ENCODE measurements around the gene NUP205. TPM values are rescaled to one million over a fixed set of nuclear protein-coding genes. Genes with fewer than 3 reads are reported as not detected.

NUP205 gene
- polyA plus RNA-seq, 1 donor from 2014 or later = 32.3 TPM

DNA sequence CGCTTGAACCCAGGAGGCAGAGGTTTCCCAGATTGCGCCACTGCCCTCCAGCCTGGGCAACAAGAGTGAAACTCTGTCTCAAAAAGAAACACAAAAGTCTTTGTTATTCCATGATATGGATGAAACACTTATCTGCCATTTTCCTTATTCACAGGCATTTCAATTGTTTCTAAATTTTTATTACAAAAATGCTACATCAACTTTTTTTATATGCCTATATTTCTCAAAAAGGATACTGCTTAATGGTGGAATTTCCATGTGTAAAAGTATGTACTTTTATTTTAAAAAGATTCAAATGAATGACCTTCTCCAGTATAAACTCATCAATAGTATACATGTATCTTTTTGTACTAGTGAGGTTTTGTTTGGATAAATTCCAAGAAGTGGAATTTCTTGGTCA, 62.7 kb downstream of the NUP205 start:
- Histone ChIP-seq H2AFZ (ENCODE audit: low read depth, low read length) (no peak overlapping the region), H4K20me1 (ENCODE audit: insufficient read depth) (no peaks in the 10 kb centered on the region), H3K27me3 (ENCODE audit: insufficient read depth, low read depth, low read length) (no peaks in the 10 kb centered on the region)

DNA sequence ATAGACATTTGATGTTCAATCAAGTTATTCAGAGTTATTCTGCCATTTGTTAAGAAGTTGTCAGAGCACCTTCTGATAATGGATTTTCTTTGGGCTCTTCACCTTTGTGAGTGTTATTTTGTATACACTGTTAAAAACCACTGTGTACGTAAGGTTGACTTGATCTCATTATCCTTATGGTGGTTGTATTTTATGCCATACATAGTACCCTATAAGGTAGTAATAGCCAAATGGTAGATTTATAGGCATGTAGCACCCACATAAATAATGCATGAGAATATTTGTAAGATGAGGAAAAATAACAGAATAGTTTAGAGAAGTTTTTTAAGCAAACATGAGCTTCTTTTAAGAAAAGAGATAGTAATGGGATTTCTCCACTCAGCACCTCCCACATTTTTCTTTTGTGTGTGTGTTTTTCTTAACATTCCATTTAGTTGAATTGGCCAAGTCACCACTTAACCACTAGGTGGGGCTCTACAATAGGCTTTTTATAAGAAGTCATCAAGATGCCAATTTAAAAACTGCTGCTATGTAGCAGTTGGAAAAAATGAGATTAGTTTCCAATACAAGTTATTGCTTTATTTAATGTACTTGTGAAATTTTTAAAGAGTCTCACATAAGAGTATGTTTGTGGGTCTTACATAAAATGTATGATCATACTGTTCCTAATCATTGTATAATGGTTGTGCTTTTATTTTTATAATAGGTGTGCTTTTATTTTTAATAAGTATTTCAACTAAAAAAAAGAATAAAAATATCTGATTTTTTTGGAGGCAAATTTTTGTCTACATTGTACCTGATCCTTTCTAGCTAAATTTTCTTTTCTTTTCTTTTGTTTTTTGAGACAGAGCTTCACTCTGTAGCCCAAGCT, 63.5 kb downstream of the NUP205 start:
- Histone ChIP-seq H3K9me3 (ENCODE audit: low read length) (no peaks in the 10 kb centered on the region), H3K36me3 (ENCODE audit: insufficient read depth, low read length) (no peaks in the 10 kb centered on the region), H3K27ac (ENCODE audit: low read length) (no peak overlapping the region), H3F3A (ENCODE audit: insufficient read depth, low read length, poor library complexity, severe bottlenecking) (no peaks in the 10 kb centered on the region), H3K79me2 (replicated peaks; ENCODE audit: insufficient read depth, low read length) (no peaks in the 10 kb centered on the region), H3K4me2 (ENCODE audit: low read length) (no peak overlapping the region), H4K20me1 (ENCODE audit: insufficient read depth) (no peaks in the 10 kb centered on the region), H3K4me3 (ENCODE audit: low read length) (no peak overlapping the region), H3K27me3 (ENCODE audit: insufficient read depth, low read depth, low read length) (no peaks in the 10 kb centered on the region), H3K9me2 (ENCODE audit: insufficient read depth, low read length) (no peaks in the 10 kb centered on the region), H2AFZ (ENCODE audit: low read depth, low read length) (no peak overlapping the region), H3K9ac (ENCODE audit: low read length) (no peak overlapping the region)
- TF ChIP-seq, protein P1, sequence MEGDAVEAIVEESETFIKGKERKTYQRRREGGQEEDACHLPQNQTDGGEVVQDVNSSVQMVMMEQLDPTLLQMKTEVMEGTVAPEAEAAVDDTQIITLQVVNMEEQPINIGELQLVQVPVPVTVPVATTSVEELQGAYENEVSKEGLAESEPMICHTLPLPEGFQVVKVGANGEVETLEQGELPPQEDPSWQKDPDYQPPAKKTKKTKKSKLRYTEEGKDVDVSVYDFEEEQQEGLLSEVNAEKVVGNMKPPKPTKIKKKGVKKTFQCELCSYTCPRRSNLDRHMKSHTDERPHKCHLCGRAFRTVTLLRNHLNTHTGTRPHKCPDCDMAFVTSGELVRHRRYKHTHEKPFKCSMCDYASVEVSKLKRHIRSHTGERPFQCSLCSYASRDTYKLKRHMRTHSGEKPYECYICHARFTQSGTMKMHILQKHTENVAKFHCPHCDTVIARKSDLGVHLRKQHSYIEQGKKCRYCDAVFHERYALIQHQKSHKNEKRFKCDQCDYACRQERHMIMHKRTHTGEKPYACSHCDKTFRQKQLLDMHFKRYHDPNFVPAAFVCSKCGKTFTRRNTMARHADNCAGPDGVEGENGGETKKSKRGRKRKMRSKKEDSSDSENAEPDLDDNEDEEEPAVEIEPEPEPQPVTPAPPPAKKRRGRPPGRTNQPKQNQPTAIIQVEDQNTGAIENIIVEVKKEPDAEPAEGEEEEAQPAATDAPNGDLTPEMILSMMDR (IDR thresholded peaks at IDR 0.05; ENCODE audit: poor library complexity, severe bottlenecking) = peak; percentile 84
- TF ChIP-seq, protein P2, sequence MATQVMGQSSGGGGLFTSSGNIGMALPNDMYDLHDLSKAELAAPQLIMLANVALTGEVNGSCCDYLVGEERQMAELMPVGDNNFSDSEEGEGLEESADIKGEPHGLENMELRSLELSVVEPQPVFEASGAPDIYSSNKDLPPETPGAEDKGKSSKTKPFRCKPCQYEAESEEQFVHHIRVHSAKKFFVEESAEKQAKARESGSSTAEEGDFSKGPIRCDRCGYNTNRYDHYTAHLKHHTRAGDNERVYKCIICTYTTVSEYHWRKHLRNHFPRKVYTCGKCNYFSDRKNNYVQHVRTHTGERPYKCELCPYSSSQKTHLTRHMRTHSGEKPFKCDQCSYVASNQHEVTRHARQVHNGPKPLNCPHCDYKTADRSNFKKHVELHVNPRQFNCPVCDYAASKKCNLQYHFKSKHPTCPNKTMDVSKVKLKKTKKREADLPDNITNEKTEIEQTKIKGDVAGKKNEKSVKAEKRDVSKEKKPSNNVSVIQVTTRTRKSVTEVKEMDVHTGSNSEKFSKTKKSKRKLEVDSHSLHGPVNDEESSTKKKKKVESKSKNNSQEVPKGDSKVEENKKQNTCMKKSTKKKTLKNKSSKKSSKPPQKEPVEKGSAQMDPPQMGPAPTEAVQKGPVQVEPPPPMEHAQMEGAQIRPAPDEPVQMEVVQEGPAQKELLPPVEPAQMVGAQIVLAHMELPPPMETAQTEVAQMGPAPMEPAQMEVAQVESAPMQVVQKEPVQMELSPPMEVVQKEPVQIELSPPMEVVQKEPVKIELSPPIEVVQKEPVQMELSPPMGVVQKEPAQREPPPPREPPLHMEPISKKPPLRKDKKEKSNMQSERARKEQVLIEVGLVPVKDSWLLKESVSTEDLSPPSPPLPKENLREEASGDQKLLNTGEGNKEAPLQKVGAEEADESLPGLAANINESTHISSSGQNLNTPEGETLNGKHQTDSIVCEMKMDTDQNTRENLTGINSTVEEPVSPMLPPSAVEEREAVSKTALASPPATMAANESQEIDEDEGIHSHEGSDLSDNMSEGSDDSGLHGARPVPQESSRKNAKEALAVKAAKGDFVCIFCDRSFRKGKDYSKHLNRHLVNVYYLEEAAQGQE (IDR thresholded peaks at IDR 0.05; ENCODE audit: borderline replicate concordance) = no peak
- TF ChIP-seq SMC3 (conservative IDR thresholded peaks at IDR 0.05; ENCODE audit: poor library complexity) (peak; percentile 79), TAF1 (IDR thresholded peaks at IDR 0.05; ENCODE audit: low read depth) (no peak), EP300 (conservative IDR thresholded peaks at IDR 0.05; ENCODE audit: poor library complexity, severe bottlenecking) (no peak), RAD21 (conservative IDR thresholded peaks at IDR 0.05) (peak; percentile 75), POLR2AphosphoS5 (IDR thresholded peaks at IDR 0.05) (no peak), EZH2 (IDR thresholded peaks at IDR 0.05; ENCODE audit: borderline replicate concordance, insufficient read depth, low read length, poor library complexity, severe bottlenecking) (no peak), MXI1 (conservative IDR thresholded peaks at IDR 0.05; ENCODE audit: poor library complexity, severe bottlenecking) (no peak)

More for the DNA sequence above, 62.7 kb downstream of the NUP205 start:
- H3K9me3 ChIP-seq (ENCODE audit: low read length) = no peaks in the 10 kb centered on the region
- H3K4me3 ChIP-seq (ENCODE audit: low read length) = no peak overlapping the region
- H3K79me2 ChIP-seq (replicated peaks; ENCODE audit: insufficient read depth, low read length) = no peaks in the 10 kb centered on the region
- no peaks in the 10 kb centered on the region for H3K9me2 ChIP-seq (ENCODE audit: insufficient read depth, low read length)
- H3K36me3 ChIP-seq (ENCODE audit: insufficient read depth, low read length) = no peaks in the 10 kb centered on the region
- H3K9ac ChIP-seq (ENCODE audit: low read length) = no peak overlapping the region
- no peaks in the 10 kb centered on the region for H3F3A ChIP-seq (ENCODE audit: insufficient read depth, low read length, poor library complexity, severe bottlenecking)
- no peak overlapping the region for H3K27ac ChIP-seq (ENCODE audit: low read length)
- H3K4me2 ChIP-seq (ENCODE audit: low read length) = no peak overlapping the region
- TF ChIP-seq, protein P1 (IDR thresholded peaks at IDR 0.05; ENCODE audit: poor library complexity, severe bottlenecking) = no peak
- TF ChIP-seq EZH2 (IDR thresholded peaks at IDR 0.05; ENCODE audit: borderline replicate concordance, insufficient read depth, low read length, poor library complexity, severe bottlenecking) (no peak), RAD21 (conservative IDR thresholded peaks at IDR 0.05) (no peak)
